ENCODE results near the gene JPT1.

Gene JPT1

DNA sequence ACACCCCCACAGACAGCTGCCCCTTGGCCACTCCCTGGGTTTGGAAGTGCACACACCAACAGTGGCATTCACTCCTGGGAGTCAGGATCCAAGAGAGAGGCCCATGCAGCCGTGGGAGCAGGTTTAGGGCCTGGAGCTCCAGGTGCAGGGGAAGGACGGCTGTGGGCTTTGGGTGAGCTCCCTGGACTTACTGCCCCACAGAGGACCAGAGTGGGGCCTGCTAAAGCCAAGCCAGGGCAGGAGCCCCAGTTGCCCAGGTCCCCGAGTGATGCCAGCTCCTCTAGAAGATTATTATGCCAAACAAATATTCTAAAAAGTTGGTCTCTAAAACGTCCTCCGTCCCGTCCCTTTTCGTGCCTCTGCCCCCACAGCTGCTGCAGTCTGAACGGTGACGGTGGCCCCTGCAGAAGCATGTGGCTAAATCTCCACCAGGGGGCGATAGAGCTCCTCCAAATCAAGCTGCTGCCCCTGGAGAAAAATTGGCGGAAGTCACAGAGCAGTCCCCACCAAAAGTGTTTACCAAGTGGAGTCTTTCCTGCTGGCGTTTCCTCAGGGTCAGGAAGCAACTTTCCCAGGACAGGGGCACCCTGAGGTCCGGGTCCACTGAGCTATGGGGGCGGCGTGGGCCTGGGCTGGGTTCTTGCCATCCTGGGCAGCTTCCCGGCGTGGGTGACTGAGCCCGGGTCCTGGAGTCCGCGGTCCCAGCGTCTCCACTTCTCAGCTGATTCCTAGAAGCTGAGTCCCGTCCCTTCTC, 40.3 kb downstream of the JPT1 start:
- intact Hi-C loops (cut with micrococcal nuclease) = loop anchor here (1.0 to 5.0 kb wide), 3 partner anchors 17 to 58 kb away; partner anchors contain the start of gene NT5C
- Mint-ChIP-seq H3K27me3 (peaks cover 2% of the 10 kb centered on the region), H3K4me3 (peak overlapping the region; percentile 76), H3K36me3 (ENCODE audit: low read depth) (peaks cover 63% of the 10 kb centered on the region), H3K9me3 (no peaks in the 10 kb centered on the region), H3K4me1 (ENCODE audit: low read depth) (peaks cover 80% of the 10 kb centered on the region), H3K27ac (peak overlapping the region; percentile 90)

DNA sequence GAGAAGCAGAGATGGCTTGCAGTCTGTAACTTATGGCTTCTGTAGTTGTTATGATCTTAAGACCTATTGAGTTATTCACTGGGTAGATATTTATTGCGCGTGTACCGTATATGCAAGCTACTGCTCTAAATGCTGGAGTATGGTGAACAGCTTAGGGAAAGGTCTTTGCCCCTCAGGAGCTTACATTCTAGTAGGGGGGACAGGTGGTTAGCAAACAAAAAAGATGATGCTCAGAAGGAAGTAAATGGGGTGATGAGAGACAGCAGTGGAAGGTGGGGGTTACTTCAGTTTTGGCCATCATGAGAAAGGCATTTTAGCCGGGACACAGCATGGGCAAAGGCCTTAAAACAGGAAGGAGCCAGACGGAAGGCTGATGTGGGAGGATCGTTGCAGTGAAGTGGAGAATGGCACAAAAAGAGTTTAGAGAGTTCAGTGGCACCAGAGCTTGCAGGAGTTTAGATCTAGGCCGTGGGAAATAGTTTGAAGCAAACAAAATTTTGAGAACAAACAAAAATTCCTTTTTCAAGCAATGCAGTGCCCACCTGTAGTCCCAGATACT, 42.5 kb downstream of the JPT1 start:
- Mint-ChIP-seq H3K27ac (peak overlapping the region; percentile 34), H3K4me1 (ENCODE audit: low read depth) (peaks cover 67% of the 10 kb centered on the region), H3K4me3 (peak overlapping the region; percentile 44)

DNA sequence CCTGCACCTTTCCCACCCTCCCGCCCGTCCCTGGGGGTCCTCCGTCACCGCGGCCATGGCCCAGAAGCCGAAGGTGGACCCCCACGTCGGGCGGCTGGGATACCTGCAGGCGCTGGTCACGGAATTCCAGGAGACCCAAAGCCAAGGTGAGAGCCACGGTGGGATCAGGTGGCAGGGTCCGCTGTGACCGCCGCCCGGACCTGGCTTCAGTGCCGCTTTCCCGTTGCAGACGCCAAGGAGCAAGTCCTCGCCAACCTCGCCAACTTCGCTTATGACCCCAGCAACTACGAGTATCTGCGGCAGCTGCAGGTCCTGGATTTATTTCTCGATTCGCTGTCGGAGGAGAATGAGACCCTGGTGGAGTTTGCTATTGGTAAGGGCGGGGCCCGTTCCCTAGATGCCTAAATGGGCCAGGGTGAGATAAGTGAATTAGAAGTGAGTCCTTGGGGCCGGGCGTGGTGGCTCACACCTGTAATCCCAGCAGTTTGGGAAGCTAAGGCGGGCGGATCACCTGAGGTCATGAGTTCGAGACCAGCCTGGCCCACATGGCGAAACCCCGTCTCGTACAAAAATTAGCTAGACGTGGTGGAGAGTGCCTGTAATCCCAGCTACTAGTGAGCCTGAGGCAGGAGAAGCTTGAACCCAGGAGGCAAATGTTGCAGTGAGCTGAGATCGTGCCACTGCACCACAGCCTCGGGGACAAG, 43.9 kb downstream of the JPT1 start:
- peaks cover 56% of the 10 kb centered on the region for H3K4me1 Mint-ChIP-seq (ENCODE audit: low read depth)
- intact Hi-C loops (cut with micrococcal nuclease) = loop anchor here (5.0 kb wide), 1 partner anchor 33 kb away; no protein-coding TSS in a partner anchor
- peaks cover 48% of the 10 kb centered on the region for H3K36me3 Mint-ChIP-seq (ENCODE audit: low read depth)
- no peaks in the 10 kb centered on the region for H3K9me3 Mint-ChIP-seq
- peaks cover 14% of the 10 kb centered on the region for H3K27me3 Mint-ChIP-seq
- peak overlapping the region; percentile 87 for H3K4me3 Mint-ChIP-seq
- peak overlapping the region; percentile 88 for H3K27ac Mint-ChIP-seq

More for the DNA sequence above, 42.5 kb downstream of the JPT1 start:
- Mint-ChIP-seq H3K36me3 (ENCODE audit: low read depth) (peaks cover 48% of the 10 kb centered on the region), H3K27me3 (peaks cover 14% of the 10 kb centered on the region), H3K9me3 (no peaks in the 10 kb centered on the region)
- intact Hi-C loops (cut with micrococcal nuclease) = loop anchor here (5.0 kb wide), 1 partner anchor 35 kb away; no protein-coding TSS in a partner anchor

DNA sequence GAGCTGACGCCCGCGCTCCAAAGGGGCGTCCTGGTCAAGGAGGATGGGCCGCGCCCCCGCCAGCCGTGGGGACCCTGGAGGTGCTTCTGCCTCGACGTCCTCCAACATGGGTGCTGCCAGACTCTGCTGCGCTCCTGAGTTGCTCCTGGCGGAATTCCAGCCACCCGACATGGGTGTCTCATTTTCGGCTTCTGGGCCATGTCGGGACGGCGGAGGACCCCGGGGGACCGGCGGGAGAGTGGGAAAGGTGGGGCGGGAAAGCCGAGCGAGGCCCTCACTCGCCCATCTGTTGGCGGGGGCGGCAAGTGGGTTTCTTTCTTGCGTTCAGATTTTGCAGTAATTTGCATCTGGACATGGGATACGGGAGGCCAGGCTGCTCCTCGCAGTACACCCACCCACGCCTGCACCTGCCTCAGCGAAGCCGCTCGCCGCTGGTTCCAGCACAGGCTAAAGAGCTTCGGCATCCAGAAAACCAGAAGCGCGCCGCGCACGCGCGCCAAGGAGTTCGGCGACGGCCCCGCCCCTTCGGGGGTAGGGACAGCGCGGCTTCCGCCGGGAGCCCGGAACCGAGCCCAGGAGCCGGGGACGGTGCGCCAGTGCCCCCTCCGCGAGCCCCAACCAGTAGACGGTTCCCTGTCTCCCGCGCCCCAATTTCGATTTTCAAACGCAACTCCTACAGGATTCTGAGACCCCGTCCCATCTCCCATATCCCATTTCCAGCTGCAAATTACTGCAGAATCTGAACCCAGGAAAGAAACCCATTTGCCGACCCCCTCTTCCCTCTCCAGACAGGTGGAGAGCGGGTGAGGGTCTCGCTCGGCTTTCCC, 44.7 kb downstream of the JPT1 start, which contains the start of gene ARMC7:
Gene ARMC7, plus strand, starts transcription at position 563 of the 827 bp plus-strand sequence. CDS start 320 bp downstream, outside the sequence.
- Mint-ChIP-seq H3K36me3 (ENCODE audit: low read depth) (peaks cover 48% of the 10 kb centered on the region), H3K9me3 (no peaks in the 10 kb centered on the region), H3K4me1 (ENCODE audit: low read depth) (peaks cover 48% of the 10 kb centered on the region), H3K4me3 (peak within 1 kb of the TSS; percentile 87), H3K27ac (peak within 1 kb of the TSS; percentile 88), H3K27me3 (peaks cover 14% of the 10 kb centered on the region)
- intact Hi-C loops (cut with micrococcal nuclease) = loop anchor here (5.0 kb wide), 1 partner anchor 32 kb away; no protein-coding TSS in a partner anchor

DNA sequence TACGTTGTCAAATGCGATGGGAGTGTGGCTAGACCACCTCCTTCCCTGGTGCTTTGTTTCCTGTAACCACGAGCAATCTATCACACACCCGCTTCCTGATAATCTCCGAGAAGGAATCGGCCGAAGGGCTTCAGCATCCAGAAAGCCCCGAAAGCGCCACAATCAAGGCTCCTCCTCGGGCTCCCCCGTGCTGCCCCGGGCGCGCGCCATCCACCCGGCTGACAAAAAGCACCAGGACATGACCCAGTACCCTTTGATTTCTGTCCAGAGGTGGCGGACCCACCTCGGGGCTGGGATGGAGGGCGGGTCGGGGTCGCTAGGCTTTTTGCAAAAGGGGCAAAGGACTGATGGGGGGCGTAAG, 45.3 kb downstream of the JPT1 start:
- Mint-ChIP-seq H3K4me1 (ENCODE audit: low read depth) (peaks cover 43% of the 10 kb centered on the region), H3K9me3 (no peaks in the 10 kb centered on the region), H3K27ac (peak overlapping the region; percentile 88), H3K4me3 (peak overlapping the region; percentile 87), H3K36me3 (ENCODE audit: low read depth) (peaks cover 48% of the 10 kb centered on the region), H3K27me3 (peaks cover 14% of the 10 kb centered on the region)
- intact Hi-C loops (cut with micrococcal nuclease) = no loop called here

DNA sequence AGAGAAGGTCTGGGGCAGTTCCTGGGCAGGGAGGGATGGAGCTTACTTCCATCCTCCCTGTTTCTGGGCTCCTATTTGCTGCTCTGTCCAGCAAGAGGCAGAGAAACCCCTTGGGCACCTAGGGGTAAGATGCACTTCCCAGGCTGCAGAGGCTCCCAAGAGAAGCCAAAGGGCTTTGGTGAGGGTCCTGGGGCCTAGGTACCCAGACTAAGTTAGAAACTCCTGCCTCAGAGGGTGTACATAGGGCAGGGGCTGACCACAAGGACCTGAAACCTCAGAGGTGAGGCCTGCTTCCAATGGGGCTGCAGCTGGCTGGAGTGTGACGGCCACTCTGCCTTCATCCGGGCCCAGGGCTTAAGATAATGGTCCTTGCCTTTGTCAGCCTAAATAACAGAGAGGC, 46.1 kb downstream of the JPT1 start:
- intact Hi-C loops (cut with micrococcal nuclease) = no loop called here
- Mint-ChIP-seq H3K4me1 (ENCODE audit: low read depth) (peaks cover 37% of the 10 kb centered on the region), H3K27me3 (peaks cover 14% of the 10 kb centered on the region), H3K9me3 (no peaks in the 10 kb centered on the region), H3K27ac (no peak overlapping the region), H3K4me3 (no peak overlapping the region), H3K36me3 (ENCODE audit: low read depth) (peaks cover 51% of the 10 kb centered on the region)

DNA sequence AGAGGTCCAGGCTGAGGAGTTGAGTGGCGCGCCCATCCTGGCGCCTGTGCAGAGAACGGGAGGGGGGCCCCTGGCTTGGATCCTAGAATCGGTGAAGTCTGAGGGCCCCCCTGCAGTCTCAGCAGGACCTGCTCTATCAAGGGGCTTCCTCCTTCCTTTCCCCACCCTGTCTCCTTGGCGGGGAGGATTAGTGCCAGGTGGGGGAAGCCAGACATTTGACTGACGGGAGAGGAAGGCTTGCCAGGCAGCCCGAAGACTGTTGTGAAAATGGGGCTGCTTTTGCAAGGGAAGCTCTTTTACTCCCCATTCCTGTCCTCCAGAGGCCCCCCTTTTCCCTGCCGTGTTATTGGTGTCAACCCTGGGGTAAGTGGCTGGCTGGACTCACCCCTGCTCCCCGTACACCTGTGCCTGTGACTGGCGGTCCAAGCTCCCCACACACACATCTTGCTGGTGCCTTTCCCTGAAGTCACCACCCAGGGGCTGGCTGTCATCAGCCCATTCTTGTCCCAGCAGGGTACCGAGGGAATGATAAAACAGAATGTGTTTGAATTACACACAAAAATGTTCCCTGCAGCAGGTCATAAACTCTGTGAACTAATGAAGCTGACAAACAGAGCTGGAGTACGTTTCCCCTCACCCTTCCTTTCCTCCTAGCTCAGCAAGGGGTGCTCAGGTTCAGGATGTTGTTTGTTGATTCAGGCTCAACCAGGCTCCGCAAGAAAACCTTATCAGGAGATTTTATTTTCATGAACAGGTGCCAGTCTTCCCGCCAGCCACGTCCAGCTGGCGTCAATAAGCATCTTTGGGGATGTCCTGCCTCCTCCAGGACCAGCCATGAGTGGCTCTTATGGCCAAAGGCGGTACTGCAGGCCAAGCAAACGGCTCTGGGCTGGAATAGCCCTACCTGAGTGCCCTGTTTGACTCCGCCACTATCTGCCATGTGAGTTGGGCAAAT, 48.9 kb downstream of the JPT1 start:
- intact Hi-C loops (cut with micrococcal nuclease) = no loop called here
- peaks cover 14% of the 10 kb centered on the region for H3K27me3 Mint-ChIP-seq
- H3K4me1 Mint-ChIP-seq (ENCODE audit: low read depth) = peaks cover 31% of the 10 kb centered on the region
- no peak overlapping the region for H3K27ac Mint-ChIP-seq
- peaks cover 53% of the 10 kb centered on the region for H3K36me3 Mint-ChIP-seq (ENCODE audit: low read depth)
- H3K9me3 Mint-ChIP-seq = no peaks in the 10 kb centered on the region
- H3K4me3 Mint-ChIP-seq = no peak overlapping the region

DNA sequence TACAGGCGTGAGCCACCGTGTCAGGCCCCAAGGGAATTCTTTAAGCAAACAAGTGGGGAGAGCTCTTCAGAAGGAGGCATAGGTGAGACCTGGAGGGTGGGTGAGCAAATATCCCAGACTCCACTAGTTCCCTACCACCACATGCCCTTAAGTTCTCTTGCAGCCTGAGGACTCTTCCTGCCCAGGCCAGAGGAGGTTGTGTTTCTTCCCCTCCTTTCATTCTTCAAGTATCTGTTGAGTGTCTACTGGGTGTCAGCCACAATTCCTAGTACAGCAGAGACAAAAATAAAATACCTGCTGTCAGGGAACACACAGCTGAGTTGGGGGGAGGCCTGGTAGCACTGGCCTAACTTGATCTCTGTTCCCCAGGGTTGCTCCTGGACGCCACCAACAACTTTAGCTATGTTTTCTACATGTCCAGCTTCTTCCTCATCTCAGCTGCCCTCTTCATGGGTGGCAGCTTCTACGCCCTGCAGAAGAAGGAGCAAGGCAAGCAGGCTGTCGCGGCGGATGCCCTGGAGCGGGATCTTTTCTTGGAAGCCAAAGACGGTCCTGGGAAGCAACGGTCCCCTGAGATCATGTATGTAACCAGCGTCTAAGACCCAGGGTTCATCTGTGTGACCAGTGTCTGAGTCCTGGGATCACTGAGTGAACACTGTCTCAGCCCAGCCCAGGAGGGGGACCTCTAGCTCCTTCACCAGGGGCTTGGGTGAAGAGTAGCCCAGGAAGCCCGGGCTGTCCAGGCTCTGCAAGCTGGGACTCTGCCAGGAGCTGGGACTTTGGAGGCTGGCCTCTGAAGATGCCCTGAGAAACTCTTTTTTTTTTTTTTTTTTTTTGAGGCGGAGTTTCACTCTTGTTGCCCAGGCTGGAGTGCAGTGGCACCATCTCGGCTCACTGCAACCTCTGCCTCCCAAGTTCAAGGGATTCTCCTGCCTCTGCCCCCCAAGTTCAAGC, 50.4 kb downstream of the JPT1 start:
- H3K36me3 Mint-ChIP-seq (ENCODE audit: low read depth) = peaks cover 68% of the 10 kb centered on the region
- intact Hi-C loops (cut with micrococcal nuclease) = no loop called here
- H3K27ac Mint-ChIP-seq = no peak overlapping the region
- H3K9me3 Mint-ChIP-seq = no peaks in the 10 kb centered on the region
- peaks cover 23% of the 10 kb centered on the region for H3K4me1 Mint-ChIP-seq (ENCODE audit: low read depth)
- peaks cover 11% of the 10 kb centered on the region for H3K27me3 Mint-ChIP-seq
- H3K4me3 Mint-ChIP-seq = no peak overlapping the region

DNA sequence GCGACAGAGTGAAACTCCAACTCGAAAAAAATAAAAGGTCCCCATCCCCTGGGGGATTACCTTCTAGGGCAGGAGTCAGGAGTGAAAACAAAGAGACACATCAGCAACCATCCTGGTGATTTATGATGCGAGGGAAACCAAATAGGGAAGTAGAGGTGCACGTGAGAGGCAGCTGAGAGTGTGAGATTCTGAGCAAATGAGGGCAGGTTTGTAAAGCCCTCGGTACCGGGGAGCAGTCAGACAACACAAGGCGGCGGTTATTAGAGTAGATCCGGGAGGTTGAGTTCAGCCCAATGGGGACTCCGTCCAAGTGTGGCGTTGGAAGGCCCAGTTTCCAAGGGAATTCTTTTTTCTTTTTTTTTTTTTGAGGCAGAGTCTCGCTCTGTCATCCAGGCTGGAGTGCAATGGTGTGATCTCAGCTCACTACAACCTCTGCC, 51.9 kb downstream of the JPT1 start:
- Mint-ChIP-seq H3K27ac (peak overlapping the region; percentile 67), H3K4me3 (no peak overlapping the region), H3K27me3 (no peaks in the 10 kb centered on the region), H3K4me1 (ENCODE audit: low read depth) (peaks cover 22% of the 10 kb centered on the region), H3K9me3 (no peaks in the 10 kb centered on the region), H3K36me3 (ENCODE audit: low read depth) (peaks cover 83% of the 10 kb centered on the region)
- intact Hi-C loops (cut with micrococcal nuclease) = no loop called here

DNA sequence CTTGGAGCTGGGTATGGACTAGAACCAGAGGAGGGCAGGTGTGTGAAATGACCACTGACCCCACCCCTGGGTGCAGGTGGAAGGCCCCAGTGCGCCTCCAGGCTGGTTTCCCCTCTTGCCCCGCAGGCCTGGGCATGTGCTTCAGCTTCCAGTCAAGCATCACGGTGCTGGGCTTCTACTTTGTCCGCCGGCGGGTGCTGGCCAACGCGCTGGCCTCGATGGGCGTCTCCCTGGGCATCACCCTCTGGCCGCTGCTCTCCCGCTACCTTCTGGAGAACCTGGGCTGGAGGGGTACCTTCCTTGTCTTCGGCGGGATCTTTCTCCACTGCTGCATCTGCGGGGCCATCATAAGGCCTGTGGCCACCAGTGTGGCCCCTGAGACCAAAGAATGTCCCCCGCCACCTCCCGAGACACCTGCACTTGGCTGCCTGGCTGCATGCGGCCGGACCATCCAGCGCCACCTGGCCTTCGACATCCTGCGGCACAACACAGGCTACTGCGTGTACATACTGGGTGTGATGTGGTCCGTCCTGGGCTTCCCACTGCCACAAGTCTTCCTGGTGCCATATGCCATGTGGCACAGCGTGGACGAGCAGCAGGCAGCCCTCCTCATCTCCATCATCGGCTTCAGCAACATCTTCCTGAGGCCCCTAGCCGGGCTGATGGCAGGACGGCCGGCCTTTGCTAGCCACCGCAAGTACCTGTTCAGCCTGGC, 54.3 kb downstream of the JPT1 start:
- Mint-ChIP-seq H3K4me1 (ENCODE audit: low read depth) (peaks cover 37% of the 10 kb centered on the region), H3K27ac (no peak overlapping the region), H3K36me3 (ENCODE audit: low read depth) (peaks cover 68% of the 10 kb centered on the region), H3K4me3 (no peak overlapping the region), H3K27me3 (no peaks in the 10 kb centered on the region), H3K9me3 (no peaks in the 10 kb centered on the region)
- intact Hi-C loops (cut with micrococcal nuclease) = no loop called here

DNA sequence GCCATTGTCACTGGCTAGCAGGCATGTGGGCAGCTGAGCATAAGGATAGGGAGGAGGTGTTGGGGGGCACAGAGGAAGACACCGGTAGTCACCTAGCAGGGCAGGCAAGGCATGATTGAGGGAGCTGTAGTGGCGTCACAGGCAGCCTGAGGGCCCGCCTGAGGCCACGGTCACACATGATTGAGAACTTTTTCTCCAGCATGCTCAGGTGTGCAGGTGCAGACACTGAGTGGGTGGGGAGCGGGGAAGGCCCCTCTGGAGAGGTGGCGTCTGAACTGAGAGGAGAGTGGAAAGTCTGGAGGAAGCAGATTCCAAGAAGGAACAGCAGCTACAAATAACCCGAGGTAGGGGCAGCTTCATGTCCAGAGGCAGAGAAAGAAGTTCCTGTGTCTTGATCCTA, 55.5 kb downstream of the JPT1 start:
- Mint-ChIP-seq H3K27ac (no peak overlapping the region), H3K4me3 (no peak overlapping the region), H3K4me1 (ENCODE audit: low read depth) (peaks cover 45% of the 10 kb centered on the region), H3K9me3 (no peaks in the 10 kb centered on the region), H3K36me3 (ENCODE audit: low read depth) (peaks cover 67% of the 10 kb centered on the region), H3K27me3 (no peaks in the 10 kb centered on the region)
- intact Hi-C loops (cut with micrococcal nuclease) = no loop called here
